ENCODE data around the gene C1QTNF5.

The C1QTNF5 gene

GRCh38 chr11:119341222-119342022, 739 bp upstream of the C1QTNF5 start:
- no peak for DNase-seq (ENCODE audit: low read depth)
- peak overlapping the region; percentile 50 for H3K4me3 ChIP-seq (ENCODE audit: low read depth, low read length)

- peak overlapping the region; percentile 50 for H3K4me3 ChIP-seq (ENCODE audit: low read depth, low read length)
- DNase-seq (ENCODE audit: low read depth): no peak
Measured at GRCh38 chr11:119339589-119340334, 921 bp downstream of the C1QTNF5 start.

- peak overlapping the region; percentile 50 for H3K4me3 ChIP-seq (ENCODE audit: low read depth, low read length)
Measured at GRCh38 chr11:119338965-119339588, 1.6 kb downstream of the C1QTNF5 start.

GRCh38 chr11:119338318-119338890, 2.3 kb downstream of the C1QTNF5 start:
- H3K4me3 ChIP-seq (ENCODE audit: low read depth, low read length): peak overlapping the region; percentile 13
- no peak for DNase-seq (ENCODE audit: low read depth)

More at GRCh38 chr11:119338965-119339588, 1.6 kb downstream of the C1QTNF5 start:
- DNase-seq (ENCODE audit: low read depth): no peak

GRCh38 chr11:119337581-119338317, 2.9 kb downstream of the C1QTNF5 start:
- H3K4me3 ChIP-seq (ENCODE audit: low read depth, low read length): peak overlapping the region; percentile 13
- no peak for DNase-seq (ENCODE audit: low read depth)

- H3K4me3 ChIP-seq (ENCODE audit: low read depth, low read length): no peak overlapping the region
Measured at GRCh38 chr11:119336744-119337469, 3.8 kb downstream of the C1QTNF5 start.

GRCh38 chr11:119335655-119336543, 4.8 kb downstream of the C1QTNF5 start:
- peak overlapping the region; percentile 86 for H3K4me3 ChIP-seq (ENCODE audit: low read depth, low read length)
- no peak for DNase-seq (ENCODE audit: low read depth)

More at GRCh38 chr11:119336744-119337469, 3.8 kb downstream of the C1QTNF5 start:
- DNase-seq (ENCODE audit: low read depth): no peak

GRCh38 chr11:119335091-119335654, 5.5 kb downstream of the C1QTNF5 start:
- no peak for DNase-seq (ENCODE audit: low read depth)
- H3K4me3 ChIP-seq (ENCODE audit: low read depth, low read length): peak overlapping the region; percentile 86

- H3K4me3 ChIP-seq (ENCODE audit: low read depth, low read length): peak within 1 kb of the TSS; percentile 86
- DNase-seq (ENCODE audit: low read depth): peak; percentile 92
Measured at GRCh38 chr11:119334174-119334930, 6.3 kb downstream of the C1QTNF5 start, which contains the start of gene RNF26. Gene RNF26, plus strand, starts transcription at chr11:119334527. Its CDS starts 596 bp downstream, at chr11:119335123.

- H3K4me3 ChIP-seq (ENCODE audit: low read depth, low read length): no peak overlapping the region
- DNase-seq (ENCODE audit: low read depth): no peak
Measured at GRCh38 chr11:119332111-119332765, 8.4 kb downstream of the C1QTNF5 start.

- DNase-seq (ENCODE audit: low read depth): no peak
- H3K4me3 ChIP-seq (ENCODE audit: low read depth, low read length): no peak overlapping the region
Measured at GRCh38 chr11:119330237-119330636, 10.4 kb downstream of the C1QTNF5 start.

- no peak for DNase-seq (ENCODE audit: low read depth)
- no peak overlapping the region for H3K4me3 ChIP-seq (ENCODE audit: low read depth, low read length)
Measured at GRCh38 chr11:119329320-119329719, 11.4 kb downstream of the C1QTNF5 start.

- no peak overlapping the region for H3K4me3 ChIP-seq (ENCODE audit: low read depth, low read length)
- no peak for DNase-seq (ENCODE audit: low read depth)
Measured at GRCh38 chr11:119324189-119324588, 16.5 kb downstream of the C1QTNF5 start.

- no peak overlapping the region for H3K4me3 ChIP-seq (ENCODE audit: low read depth, low read length)
- DNase-seq (ENCODE audit: low read depth): no peak
Measured at GRCh38 chr11:119323532-119324033, 17.1 kb downstream of the C1QTNF5 start.

- DNase-seq (ENCODE audit: low read depth): no peak
- H3K4me3 ChIP-seq (ENCODE audit: low read depth, low read length): no peak overlapping the region
Measured at GRCh38 chr11:119322921-119323531, 17.7 kb downstream of the C1QTNF5 start.

Data from skeletal muscle cell (primary cell).